Measurements from ENCODE around the gene KCNQ5. TPM values are rescaled to one million over a fixed set of nuclear protein-coding genes. Genes with fewer than 3 reads are reported as not detected.

KCNQ5 gene
- total RNA-seq, 1 experiment from 2014 or later: 2.0 TPM

DNA sequence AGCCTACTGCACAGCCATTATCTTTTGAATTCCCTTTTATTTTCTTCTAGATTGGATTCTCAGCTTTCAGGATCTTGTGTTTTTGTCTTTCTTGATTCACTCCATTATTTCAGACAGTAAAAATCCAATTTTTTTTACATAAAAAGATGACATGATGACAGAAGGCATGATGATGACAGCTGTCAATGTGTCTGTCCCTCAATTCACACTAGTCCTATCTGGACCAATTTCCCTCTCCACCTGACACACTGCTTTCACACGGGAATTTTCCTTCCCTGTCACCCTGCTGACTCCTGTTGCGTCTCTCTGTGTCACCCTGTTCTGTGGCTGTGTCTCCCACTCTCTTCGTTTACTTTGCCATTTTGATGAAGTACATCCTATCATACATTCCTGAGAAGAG, 529.9 kb downstream of the KCNQ5 start:
- Mint-ChIP-seq H3K27me3 (ENCODE audit: low read depth) (no peaks in the 10 kb centered on the region), H3K4me1 (no peaks in the 10 kb centered on the region), H3K27ac (no peak overlapping the region), H3K9me3 (no peaks in the 10 kb centered on the region), H3K36me3 (no peaks in the 10 kb centered on the region), H3K4me3 (no peak overlapping the region)
- ChIA-PET POLR2A (no interaction called here), CTCF (interaction anchor here (2.8 kb wide), 1 partner anchor 17 kb away, joined by 10 read pairs; no protein-coding TSS in a partner anchor)
- DNase-seq (ENCODE audit: low spot score): no peak
- TF ChIP-seq ZNF671 (CRISPR knock-in tag; IDR thresholded peaks at IDR 0.05): no peak
- TF ChIP-seq, protein P1, sequence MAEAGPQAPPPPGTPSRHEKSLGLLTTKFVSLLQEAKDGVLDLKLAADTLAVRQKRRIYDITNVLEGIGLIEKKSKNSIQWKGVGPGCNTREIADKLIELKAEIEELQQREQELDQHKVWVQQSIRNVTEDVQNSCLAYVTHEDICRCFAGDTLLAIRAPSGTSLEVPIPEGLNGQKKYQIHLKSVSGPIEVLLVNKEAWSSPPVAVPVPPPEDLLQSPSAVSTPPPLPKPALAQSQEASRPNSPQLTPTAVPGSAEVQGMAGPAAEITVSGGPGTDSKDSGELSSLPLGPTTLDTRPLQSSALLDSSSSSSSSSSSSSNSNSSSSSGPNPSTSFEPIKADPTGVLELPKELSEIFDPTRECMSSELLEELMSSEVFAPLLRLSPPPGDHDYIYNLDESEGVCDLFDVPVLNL (CRISPR knock-in tag; IDR thresholded peaks at IDR 0.05; ENCODE audit: borderline replicate concordance, low read depth): no peak
- no peak for TF ChIP-seq PRRX2 (CRISPR knock-in tag; IDR thresholded peaks at IDR 0.05)
- no peak for TF ChIP-seq CBFB (CRISPR knock-in tag; IDR thresholded peaks at IDR 0.05; ENCODE audit: low read depth)
- TF ChIP-seq GABPB1 (CRISPR knock-in tag; IDR thresholded peaks at IDR 0.05): no peak
- no peak for TF ChIP-seq SMAD4 (CRISPR knock-in tag; IDR thresholded peaks at IDR 0.05)
- TF ChIP-seq FOXJ3 (CRISPR knock-in tag; IDR thresholded peaks at IDR 0.05; ENCODE audit: borderline replicate concordance): no peak
- TF ChIP-seq, protein P2, sequence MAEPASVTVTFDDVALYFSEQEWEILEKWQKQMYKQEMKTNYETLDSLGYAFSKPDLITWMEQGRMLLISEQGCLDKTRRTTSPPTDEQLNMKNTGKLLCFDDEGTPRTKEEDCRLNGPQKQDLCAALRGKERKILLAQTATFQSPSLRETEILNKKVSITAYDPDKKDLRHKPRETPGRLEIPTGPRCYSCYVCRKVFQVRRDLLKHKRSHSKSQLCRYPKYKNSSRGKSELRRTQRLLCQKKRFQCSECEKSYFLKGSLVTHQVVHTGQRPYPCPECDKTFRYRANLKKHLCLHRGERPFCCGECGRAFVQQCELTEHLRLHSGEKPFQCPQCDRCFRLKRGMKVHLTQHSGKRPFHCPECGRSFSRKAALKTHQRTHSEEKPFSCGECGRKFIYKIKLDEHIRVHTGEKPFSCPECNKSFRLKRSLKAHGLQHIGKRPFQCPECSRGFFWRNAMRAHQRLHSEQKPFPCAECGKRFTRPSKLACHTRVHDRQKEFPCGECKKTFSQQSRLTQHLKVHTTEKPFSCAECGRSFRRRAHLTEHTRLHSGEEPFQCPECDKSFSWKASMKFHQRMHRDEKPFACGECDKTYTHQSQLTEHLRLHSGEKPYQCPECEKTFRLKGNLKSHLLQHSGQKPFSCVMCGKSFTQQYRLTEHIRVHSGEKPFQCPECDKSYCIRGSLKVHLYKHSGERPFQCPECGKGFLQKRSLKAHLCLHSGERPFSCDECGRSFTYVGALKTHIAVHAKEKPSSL (CRISPR knock-in tag; conservative IDR thresholded peaks at IDR 0.05): no peak
- TF ChIP-seq, protein P3, sequence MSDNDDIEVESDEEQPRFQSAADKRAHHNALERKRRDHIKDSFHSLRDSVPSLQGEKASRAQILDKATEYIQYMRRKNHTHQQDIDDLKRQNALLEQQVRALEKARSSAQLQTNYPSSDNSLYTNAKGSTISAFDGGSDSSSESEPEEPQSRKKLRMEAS (CRISPR knock-in tag; IDR thresholded peaks at IDR 0.05): no peak
- no peak for TF ChIP-seq ZNF416 (CRISPR knock-in tag; IDR thresholded peaks at IDR 0.05)
- TF ChIP-seq, protein P4, sequence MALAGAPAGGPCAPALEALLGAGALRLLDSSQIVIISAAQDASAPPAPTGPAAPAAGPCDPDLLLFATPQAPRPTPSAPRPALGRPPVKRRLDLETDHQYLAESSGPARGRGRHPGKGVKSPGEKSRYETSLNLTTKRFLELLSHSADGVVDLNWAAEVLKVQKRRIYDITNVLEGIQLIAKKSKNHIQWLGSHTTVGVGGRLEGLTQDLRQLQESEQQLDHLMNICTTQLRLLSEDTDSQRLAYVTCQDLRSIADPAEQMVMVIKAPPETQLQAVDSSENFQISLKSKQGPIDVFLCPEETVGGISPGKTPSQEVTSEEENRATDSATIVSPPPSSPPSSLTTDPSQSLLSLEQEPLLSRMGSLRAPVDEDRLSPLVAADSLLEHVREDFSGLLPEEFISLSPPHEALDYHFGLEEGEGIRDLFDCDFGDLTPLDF (CRISPR knock-in tag; IDR thresholded peaks at IDR 0.05): no peak
- TF ChIP-seq, protein P5, sequence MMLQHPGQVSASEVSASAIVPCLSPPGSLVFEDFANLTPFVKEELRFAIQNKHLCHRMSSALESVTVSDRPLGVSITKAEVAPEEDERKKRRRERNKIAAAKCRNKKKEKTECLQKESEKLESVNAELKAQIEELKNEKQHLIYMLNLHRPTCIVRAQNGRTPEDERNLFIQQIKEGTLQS (CRISPR knock-in tag; conservative IDR thresholded peaks at IDR 0.05): no peak
- TF ChIP-seq, protein P6, sequence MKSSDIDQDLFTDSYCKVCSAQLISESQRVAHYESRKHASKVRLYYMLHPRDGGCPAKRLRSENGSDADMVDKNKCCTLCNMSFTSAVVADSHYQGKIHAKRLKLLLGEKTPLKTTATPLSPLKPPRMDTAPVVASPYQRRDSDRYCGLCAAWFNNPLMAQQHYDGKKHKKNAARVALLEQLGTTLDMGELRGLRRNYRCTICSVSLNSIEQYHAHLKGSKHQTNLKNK (CRISPR knock-in tag; IDR thresholded peaks at IDR 0.05): no peak
- TF ChIP-seq, protein P7, sequence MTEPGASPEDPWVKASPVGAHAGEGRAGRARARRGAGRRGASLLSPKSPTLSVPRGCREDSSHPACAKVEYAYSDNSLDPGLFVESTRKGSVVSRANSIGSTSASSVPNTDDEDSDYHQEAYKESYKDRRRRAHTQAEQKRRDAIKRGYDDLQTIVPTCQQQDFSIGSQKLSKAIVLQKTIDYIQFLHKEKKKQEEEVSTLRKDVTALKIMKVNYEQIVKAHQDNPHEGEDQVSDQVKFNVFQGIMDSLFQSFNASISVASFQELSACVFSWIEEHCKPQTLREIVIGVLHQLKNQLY (CRISPR knock-in tag; IDR thresholded peaks at IDR 0.05): no peak
- no peak for TF ChIP-seq ZNF317 (CRISPR knock-in tag; IDR thresholded peaks at IDR 0.05; ENCODE audit: borderline replicate concordance, low read depth)
- TF ChIP-seq TCF7 (CRISPR knock-in tag; IDR thresholded peaks at IDR 0.05; ENCODE audit: low read depth): no peak
- TF ChIP-seq, protein P8, sequence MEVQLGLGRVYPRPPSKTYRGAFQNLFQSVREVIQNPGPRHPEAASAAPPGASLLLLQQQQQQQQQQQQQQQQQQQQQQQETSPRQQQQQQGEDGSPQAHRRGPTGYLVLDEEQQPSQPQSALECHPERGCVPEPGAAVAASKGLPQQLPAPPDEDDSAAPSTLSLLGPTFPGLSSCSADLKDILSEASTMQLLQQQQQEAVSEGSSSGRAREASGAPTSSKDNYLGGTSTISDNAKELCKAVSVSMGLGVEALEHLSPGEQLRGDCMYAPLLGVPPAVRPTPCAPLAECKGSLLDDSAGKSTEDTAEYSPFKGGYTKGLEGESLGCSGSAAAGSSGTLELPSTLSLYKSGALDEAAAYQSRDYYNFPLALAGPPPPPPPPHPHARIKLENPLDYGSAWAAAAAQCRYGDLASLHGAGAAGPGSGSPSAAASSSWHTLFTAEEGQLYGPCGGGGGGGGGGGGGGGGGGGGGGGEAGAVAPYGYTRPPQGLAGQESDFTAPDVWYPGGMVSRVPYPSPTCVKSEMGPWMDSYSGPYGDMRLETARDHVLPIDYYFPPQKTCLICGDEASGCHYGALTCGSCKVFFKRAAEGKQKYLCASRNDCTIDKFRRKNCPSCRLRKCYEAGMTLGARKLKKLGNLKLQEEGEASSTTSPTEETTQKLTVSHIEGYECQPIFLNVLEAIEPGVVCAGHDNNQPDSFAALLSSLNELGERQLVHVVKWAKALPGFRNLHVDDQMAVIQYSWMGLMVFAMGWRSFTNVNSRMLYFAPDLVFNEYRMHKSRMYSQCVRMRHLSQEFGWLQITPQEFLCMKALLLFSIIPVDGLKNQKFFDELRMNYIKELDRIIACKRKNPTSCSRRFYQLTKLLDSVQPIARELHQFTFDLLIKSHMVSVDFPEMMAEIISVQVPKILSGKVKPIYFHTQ (CRISPR knock-in tag; IDR thresholded peaks at IDR 0.05): no peak
- no peak for TF ChIP-seq EMX1 (CRISPR knock-in tag; IDR thresholded peaks at IDR 0.05)
- TF ChIP-seq CREM (CRISPR knock-in tag; IDR thresholded peaks at IDR 0.05): no peak
- ATAC-seq: no peak

Data from WTC11 (cell line).